GM10266 (cell line): ENCODE results near the gene SPATS2L.

Experiments used
- DNase-seq: peaks from one replicate; pipeline ENCODE4 v3.0.0; 2012; ENCODE audit errors: extremely low spot score
- TF ChIP-seq, protein P1 (sequence below): IDR thresholded peaks from 2 replicates; pipeline ENCODE4 v1.5.1; 2012; ENCODE audit warnings: mild to moderate bottlenecking, low read depth; ENCODE audit not compliant: control insufficient read depth, insufficient read depth; ENCODE audit errors: missing control alignments

Gene SPATS2L

DNA sequence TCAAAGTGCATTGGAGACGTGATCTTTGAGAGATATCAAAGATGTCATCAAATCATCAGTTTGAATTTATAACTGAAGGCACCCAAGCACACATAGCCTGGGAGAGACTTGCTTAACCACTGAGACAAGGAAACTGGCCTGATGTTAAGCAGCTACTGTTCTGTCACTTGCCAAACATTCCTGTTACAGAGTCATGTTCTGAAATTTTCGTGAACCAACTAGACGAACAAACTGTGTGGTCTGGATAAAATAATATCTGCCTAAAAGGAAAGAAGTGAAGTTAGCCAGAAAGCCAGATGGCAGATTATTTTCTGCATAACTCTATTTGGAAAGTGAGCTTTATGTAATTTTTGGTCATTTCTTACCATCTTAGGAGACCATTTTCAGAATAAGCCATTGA is 51.4 kb downstream of the SPATS2L start:
- TF ChIP-seq, protein P1, sequence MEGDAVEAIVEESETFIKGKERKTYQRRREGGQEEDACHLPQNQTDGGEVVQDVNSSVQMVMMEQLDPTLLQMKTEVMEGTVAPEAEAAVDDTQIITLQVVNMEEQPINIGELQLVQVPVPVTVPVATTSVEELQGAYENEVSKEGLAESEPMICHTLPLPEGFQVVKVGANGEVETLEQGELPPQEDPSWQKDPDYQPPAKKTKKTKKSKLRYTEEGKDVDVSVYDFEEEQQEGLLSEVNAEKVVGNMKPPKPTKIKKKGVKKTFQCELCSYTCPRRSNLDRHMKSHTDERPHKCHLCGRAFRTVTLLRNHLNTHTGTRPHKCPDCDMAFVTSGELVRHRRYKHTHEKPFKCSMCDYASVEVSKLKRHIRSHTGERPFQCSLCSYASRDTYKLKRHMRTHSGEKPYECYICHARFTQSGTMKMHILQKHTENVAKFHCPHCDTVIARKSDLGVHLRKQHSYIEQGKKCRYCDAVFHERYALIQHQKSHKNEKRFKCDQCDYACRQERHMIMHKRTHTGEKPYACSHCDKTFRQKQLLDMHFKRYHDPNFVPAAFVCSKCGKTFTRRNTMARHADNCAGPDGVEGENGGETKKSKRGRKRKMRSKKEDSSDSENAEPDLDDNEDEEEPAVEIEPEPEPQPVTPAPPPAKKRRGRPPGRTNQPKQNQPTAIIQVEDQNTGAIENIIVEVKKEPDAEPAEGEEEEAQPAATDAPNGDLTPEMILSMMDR, result no peak
- DNase-seq, result no peak

DNA sequence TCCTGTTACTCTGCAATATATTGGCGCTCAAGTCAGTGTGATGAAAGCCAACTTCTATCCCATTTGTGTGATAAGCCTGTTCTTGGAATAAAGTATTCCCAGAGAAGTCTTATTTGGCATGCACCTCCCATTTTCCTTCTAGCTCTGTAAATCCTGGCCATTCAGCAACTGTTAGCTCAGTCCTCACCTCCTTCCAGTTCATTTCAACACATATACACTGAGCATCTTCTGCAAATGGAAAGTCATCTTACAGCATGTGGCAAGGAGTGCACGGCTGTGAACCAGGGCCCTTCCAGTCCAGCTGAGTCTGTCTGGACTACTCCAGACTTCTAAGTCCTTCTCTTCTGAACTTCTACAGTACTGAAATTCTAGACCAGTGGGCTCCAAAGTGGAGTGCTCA is 53.1 kb downstream of the SPATS2L start:
- DNase-seq, result no peak
- TF ChIP-seq, protein P1, result no peak

DNA sequence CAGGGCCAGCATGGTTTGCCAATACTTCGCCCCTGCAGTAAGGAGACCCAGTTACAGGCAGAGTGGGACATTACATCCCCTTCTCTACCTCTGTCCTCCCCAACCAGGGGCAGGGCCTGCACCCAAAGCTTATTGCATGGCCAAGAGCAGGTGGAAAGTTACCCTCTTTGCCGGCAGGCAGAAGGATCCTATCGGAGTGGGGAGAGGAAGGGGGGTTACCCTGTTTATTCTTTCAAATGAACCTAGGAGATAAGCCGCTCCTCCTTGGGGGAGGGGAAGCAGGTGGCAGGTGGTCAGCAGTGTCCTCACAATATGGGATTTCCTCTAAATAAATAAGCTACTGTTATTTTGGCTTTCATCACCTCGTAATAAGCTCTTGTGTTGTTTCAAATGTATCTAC is 53.9 kb downstream of the SPATS2L start:
- no peak for DNase-seq
- TF ChIP-seq, protein P1, result no peak

DNA sequence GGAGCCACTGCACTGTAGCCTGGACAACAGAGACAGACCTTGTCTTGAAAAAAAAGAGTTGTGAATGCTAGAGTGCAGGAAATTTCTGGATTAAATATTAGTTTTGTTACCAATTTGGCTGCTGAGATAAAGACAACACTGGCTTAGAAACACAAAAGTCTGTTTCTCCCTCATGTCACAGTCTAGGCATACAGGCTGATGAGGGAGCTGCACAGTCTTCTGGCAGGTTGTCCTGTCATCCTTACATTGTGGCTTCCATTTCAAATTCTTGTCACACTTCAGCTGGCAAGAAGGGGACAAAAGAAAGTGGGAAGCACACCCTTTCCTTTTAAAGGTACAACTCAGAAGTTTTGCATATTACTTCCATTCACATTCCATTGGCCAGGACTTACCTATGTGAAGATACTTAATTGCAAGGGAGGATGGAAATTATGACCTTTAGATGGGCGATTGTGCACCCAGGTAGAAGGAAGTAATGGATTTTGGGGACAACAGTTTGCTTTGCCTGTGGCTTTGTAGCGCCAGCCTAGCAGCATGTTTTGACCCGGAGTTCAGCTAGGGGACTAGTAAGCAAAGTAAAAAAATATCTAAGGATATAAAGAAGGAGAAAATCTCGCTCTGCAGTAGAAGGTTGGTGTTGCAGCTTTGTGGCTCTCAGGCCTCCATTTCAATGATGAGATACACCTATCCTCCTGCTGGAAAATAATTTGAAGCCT is 55.9 kb downstream of the SPATS2L start:
- TF ChIP-seq, protein P1, result no peak
- no peak for DNase-seq

DNA sequence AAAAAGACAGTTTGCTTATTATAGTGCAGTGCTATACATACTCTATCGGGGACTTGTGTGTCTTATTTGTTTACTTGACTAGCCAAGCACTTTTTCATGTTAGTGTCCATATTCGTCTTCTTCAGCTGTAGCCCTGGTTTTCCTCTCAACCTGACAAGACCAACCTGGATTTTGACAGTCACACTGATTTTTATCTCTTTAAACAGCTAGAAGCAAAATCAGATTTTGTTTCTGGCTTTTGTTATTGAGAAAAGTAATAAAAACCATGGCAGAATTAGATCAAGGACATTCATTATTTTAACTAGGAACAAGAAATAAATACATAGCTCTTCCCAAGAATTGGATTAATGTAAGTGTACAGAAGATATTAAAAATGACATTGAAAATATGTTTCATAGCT is 56.8 kb downstream of the SPATS2L start:
- no peak for DNase-seq
- TF ChIP-seq, protein P1, result no peak

DNA sequence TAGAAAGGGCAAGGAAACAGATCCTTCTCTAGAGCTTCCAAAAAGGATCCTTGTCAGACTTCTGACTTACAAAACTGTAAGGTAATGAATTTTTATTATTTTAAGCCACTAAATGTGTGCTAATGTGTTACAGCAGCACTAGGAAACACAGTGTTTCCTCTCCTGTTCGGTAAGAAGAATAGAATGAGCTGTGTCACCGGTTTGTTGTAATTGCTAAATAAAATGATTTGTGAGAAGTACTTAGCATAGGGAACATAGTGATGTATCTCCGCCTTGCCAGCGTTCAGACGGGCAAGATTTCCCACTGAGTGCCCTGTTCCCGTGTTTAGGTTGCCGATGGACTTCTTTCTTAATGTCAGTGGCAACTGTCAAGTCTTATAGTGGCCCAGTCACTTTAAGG is 57.6 kb downstream of the SPATS2L start:
- TF ChIP-seq, protein P1, result no peak
- DNase-seq, result no peak

DNA sequence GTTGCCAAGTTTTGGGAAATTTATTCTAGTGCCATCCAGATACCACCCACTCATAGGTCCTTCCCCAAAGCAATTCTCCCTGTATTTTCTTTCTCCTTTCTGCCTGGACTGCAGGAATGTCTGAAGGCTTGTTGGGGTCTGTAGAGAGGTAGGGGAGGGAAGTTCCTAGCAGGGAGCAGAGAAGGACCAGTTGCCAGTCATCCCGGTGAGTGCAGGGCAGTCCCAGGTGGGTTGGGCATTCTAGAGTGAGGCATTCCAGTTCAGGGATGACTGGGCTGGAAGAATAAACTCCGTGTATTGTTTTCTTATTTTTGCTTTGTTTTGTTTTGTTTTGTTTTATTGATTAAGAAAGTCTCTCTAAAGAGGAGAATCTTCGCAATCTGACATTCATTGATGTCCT is 58.1 kb downstream of the SPATS2L start:
- TF ChIP-seq, protein P1, result no peak
- DNase-seq, result no peak
